ENCODE data around the gene ALOX15. TPM values are rescaled to one million over a fixed set of nuclear protein-coding genes. Genes with fewer than 3 reads are reported as not detected.

Gene ALOX15
- total and polyA plus RNA-seq, 9 of the 15 experiments (the other 6 are each of a cell fraction or from before 2014, with no cell fraction given), result not detected

GRCh38 chr17:4636474-4637100 is 4.9 kb downstream of the ALOX15 start:
- no peak overlapping the region for H2AFZ ChIP-seq (ENCODE audit: low read depth, low read length)
- no peaks in the 10 kb centered on the region for H3K9me1 ChIP-seq (ENCODE audit: control insufficient read depth, insufficient read depth, low read length)
- in situ Hi-C loops (cut with MboI), result no loop called here
- ChIA-PET POLR2A (interaction anchor here (0.6 to 0.7 kb wide), 3 partner anchors 12 to 252 kb away, joined by 3 to 4 read pairs (median 3); no protein-coding TSS in a partner anchor), CTCF (ENCODE audit: low intra/inter-chr PET ratio) (no interaction called here)
- DNase-seq (ENCODE audit: extremely low read depth in 1 of 4, low spot score in 3 of 4), result no peak
- peaks cover 0 to 28% of the 10 kb centered on the region in 2 experiments; a peak in 3 of 5 replicates for H3K27me3 ChIP-seq (ENCODE audit: control insufficient read depth in 2 of 2, insufficient read depth in 2 of 2, low read length in 2 of 2)
- H3K4me3 ChIP-seq, result no peak overlapping the region
- WGBS (ENCODE audit: insufficient coverage, low coverage, missing lambda C conversion rate), result 8% methylated on average over 12 of the region's 12 CpGs
- no peaks in the 10 kb centered on the region for H4K20me1 ChIP-seq (replicated peaks; ENCODE audit: control insufficient read depth, insufficient read depth, low read length)
- H3K36me3 ChIP-seq (ENCODE audit: control insufficient read depth, insufficient read depth, low read length), result no peaks in the 10 kb centered on the region
- peaks cover 0 to 15% of the 10 kb centered on the region in 2 experiments; a peak in 2 of 5 replicates for H3K4me1 ChIP-seq (replicated peaks in 1 of 2; ENCODE audit: control insufficient read depth in 2 of 2, insufficient read depth in 2 of 2, low read length in 2 of 2)
- intact Hi-C loops (cut with micrococcal nuclease), result no loop called here
- no peak overlapping the region for H3K9ac ChIP-seq (ENCODE audit: insufficient read depth in 1 of 2, low read depth in 2 of 2, low read length in 2 of 2)
- H3K27ac ChIP-seq (ENCODE audit: extremely low read depth, low read depth, low read length), result no peak overlapping the region
- H3K4me2 ChIP-seq (ENCODE audit: insufficient read depth, low read length), result no peak overlapping the region
- no peak for FAIRE-seq
- H3K9me3 ChIP-seq (replicated peaks; ENCODE audit: control insufficient read depth, insufficient read depth, low read depth, low read length), result no peaks in the 10 kb centered on the region
- ATAC-seq, result no peak
- TF ChIP-seq ATF7 (IDR thresholded peaks at IDR 0.05) (no peak), GTF2B (IDR thresholded peaks at IDR 0.05; ENCODE audit: extremely low read depth, insufficient read length) (no peak), RBM17 (IDR thresholded peaks at IDR 0.05; ENCODE audit: borderline replicate concordance, low read depth, low read length) (no peak), NFRKB (IDR thresholded peaks at IDR 0.05; ENCODE audit: low read depth) (no peak), ZNF253 (CRISPR knock-in tag; conservative IDR thresholded peaks at IDR 0.05) (no peak), STAT5A (IDR thresholded peaks at IDR 0.05; ENCODE audit: borderline replicate concordance, low read length) (no peak), FOXK1 (CRISPR knock-in tag; IDR thresholded peaks at IDR 0.05; ENCODE audit: borderline replicate concordance) (no peak), CHD4 (IDR thresholded peaks at IDR 0.05; ENCODE audit: insufficient read depth, insufficient replicate concordance, low read depth, low read length, poor library complexity, severe bottlenecking) (no peak), POLR2A (conservative IDR thresholded peaks at IDR 0.05) (no peak)
- BruUV-seq (replicated peaks), result no TSS peak
- no peaks in the 10 kb centered on the region for H3K79me2 ChIP-seq (ENCODE audit: control insufficient read depth, insufficient read depth, low read length)

All from K562 (cell line).